OCI-LY7 (cell line): ENCODE results near the gene DDX50.

Experiments used
- CTCF ChIP-seq: fragments of 200-600 bp; sonication (generic); conservative IDR thresholded peaks from 2 replicates; pipeline ENCODE4 v1.5.1; 2014; ENCODE audit warnings: mild to moderate bottlenecking, antibody characterized with exemption, low read length, moderate library complexity, mixed read lengths
- EZH2phosphoT487 ChIP-seq: fragments of 200-600 bp; sonication (generic); IDR thresholded peaks from 2 replicates; pipeline ENCODE4 v1.6.1; 2018; ENCODE audit warnings: low read depth, borderline replicate concordance, mild to moderate bottlenecking, mixed run types, antibody characterized with exemption, low read length, moderate library complexity, mixed read lengths

GRCh38 chr10:68959695-68960527 lies 58.8 kb downstream of the DDX50 start:
- TF ChIP-seq CTCF (no peak), EZH2phosphoT487 (no peak)
